GM23338 (cell line): ENCODE results near the gene MPP3. TPM values are rescaled to one million over a fixed set of nuclear protein-coding genes. Genes with fewer than 3 reads are reported as not detected.
A peak's percentile ranks its signal among the peaks of the same experiment; 100 is the strongest.

Experiments
- ATAC-seq: fragments of 200-7000 bp; cut with Tn5 transposase; 3 replicates; pipeline ENCODE4 v1.9.1; 2020
- DNase-seq: peaks from one replicate; pipeline ENCODE4 v3.0.0-alpha.2; 2015; ENCODE audit warnings: low spot score
- H2AFZ ChIP-seq: fragments of 200-600 bp; sonication (generic); 2 replicates; pipeline ENCODE4 v1.8.0; 2016; ENCODE audit warnings: antibody characterized with exemption, mild to moderate bottlenecking, moderate library complexity
- H3F3A ChIP-seq: fragments of 200-600 bp; sonication (generic); replicated peaks from 2 replicates; pipeline ENCODE4 v1.8.0; 2017; ENCODE audit warnings: antibody characterized with exemption, mixed run types, low read depth
- H3K27ac ChIP-seq: fragments of 200-600 bp; sonication (generic); 2 replicates; pipeline ENCODE4 v1.6.1; 2016; ENCODE audit warnings: low read depth
- H3K27me3 ChIP-seq: fragments of 200-600 bp; sonication (generic); 2 replicates; pipeline ENCODE4 v1.8.0; 2016; ENCODE audit warnings: mild to moderate bottlenecking, mixed run types, moderate library complexity; ENCODE audit not compliant: insufficient read depth
- H3K36me3 ChIP-seq: fragments of 200-600 bp; sonication (generic); 2 replicates; pipeline ENCODE4 v1.8.0; 2016; ENCODE audit warnings: mild to moderate bottlenecking; ENCODE audit not compliant: insufficient read depth
- H3K4me1 ChIP-seq: fragments of 200-600 bp; sonication (generic); 2 replicates; pipeline ENCODE4 v1.8.0; 2016; ENCODE audit warnings: mild to moderate bottlenecking, moderate library complexity; ENCODE audit not compliant: insufficient read depth
- H3K4me2 ChIP-seq: fragments of 200-600 bp; sonication (generic); 2 replicates; pipeline ENCODE4 v1.7.1; 2017; ENCODE audit warnings: mixed run types
- H3K4me3 ChIP-seq: fragments of 200-600 bp; sonication (generic); 2 replicates; pipeline ENCODE4 v1.6.1; 2016; ENCODE audit warnings: mixed run types
- H3K79me2 ChIP-seq: fragments of 200-600 bp; sonication (generic); replicated peaks from 2 replicates; pipeline ENCODE4 v1.8.0; 2017; ENCODE audit warnings: mild to moderate bottlenecking; ENCODE audit not compliant: insufficient read depth
- H3K9me2 ChIP-seq: fragments of 200-600 bp; sonication (generic); 2 replicates; pipeline ENCODE4 v1.8.0; 2017; ENCODE audit not compliant: insufficient read depth
- H4K20me1 ChIP-seq: fragments of 200-600 bp; sonication (generic); replicated peaks from 2 replicates; pipeline ENCODE4 v1.8.0; 2017; ENCODE audit warnings: mild to moderate bottlenecking; ENCODE audit not compliant: insufficient read depth
- H3K27ac Mint-ChIP-seq: 2 replicates; pipeline ENCODE4 v1.8.0; 2020; ENCODE audit warnings: inconsistent platforms, mild to moderate bottlenecking, moderate library complexity, mixed read lengths
- H3K27me3 Mint-ChIP-seq: 3 replicates; pipeline ENCODE4 v1.8.0; 2022; ENCODE audit warnings: low read depth, mild to moderate bottlenecking, moderate library complexity, mixed read lengths, inconsistent platforms; ENCODE audit not compliant: insufficient read depth, poor library complexity
- H3K36me3 Mint-ChIP-seq: 3 replicates; pipeline ENCODE4 v1.8.0; 2021; ENCODE audit warnings: low read depth, mild to moderate bottlenecking, inconsistent platforms, moderate library complexity, mixed read lengths
- H3K4me1 Mint-ChIP-seq: 3 replicates; pipeline ENCODE4 v1.8.0; 2020; ENCODE audit warnings: mild to moderate bottlenecking, inconsistent platforms, mixed read lengths
- H3K4me3 Mint-ChIP-seq: 3 replicates; pipeline ENCODE4 v1.8.0; 2021; ENCODE audit warnings: moderate library complexity, mild to moderate bottlenecking, inconsistent platforms, mixed read lengths
- H3K9me3 Mint-ChIP-seq: 3 replicates; pipeline ENCODE4 v1.8.0; 2020; ENCODE audit warnings: moderate library complexity, mild to moderate bottlenecking, inconsistent platforms, mixed read lengths
- EZH2 ChIP-seq: fragments of 200-600 bp; sonication (generic); IDR thresholded peaks from one replicate; pipeline ENCODE4 v1.8.0; 2017; ENCODE audit warnings: antibody characterized with exemption, mild to moderate bottlenecking, low read depth; ENCODE audit not compliant: unreplicated experiment
- NANOG ChIP-seq: IDR thresholded peaks from 2 replicates; pipeline ENCODE4 v1.6.1; 2016; ENCODE audit warnings: antibody characterized with exemption, borderline replicate concordance
- STAT1 ChIP-seq: IDR thresholded peaks from one replicate; pipeline ENCODE4 v1.6.1; 2016; ENCODE audit warnings: antibody characterized with exemption; ENCODE audit not compliant: unreplicated experiment
- polyA plus RNA-seq: library from polyadenylated mRNA; unstranded; fragments of >200 nt; fragmentation: Nextera tagmentation; extraction: Ambion mirVana; gene quantifications from 2 replicates; pipeline ENCODE4 v1.2.1, GENCODE V29; 2016
- total RNA-seq: library from RNA; depleted of rRNA; stranded (reverse); fragments of >200 nt; shearing (Covaris generic); gene quantifications from 2 replicates; pipeline ENCODE4 v1.2.3, GENCODE V29; 2014
- TF ChIP-seq, protein P1 (sequence below), 2 experiments: fragments of 200-600 bp in 1 of 2; sonication (generic) in 1 of 2; conservative IDR thresholded peaks; 2 replicates each; pipeline versions ENCODE4 v1.5.1 to v1.6.1; 2016 to 2017; ENCODE audit warnings: antibody characterized with exemption in 2 of 2, low read depth in 2 of 2, mild to moderate bottlenecking in 2 of 2, moderate library complexity in 1 of 2

Gene MPP3
- total and polyA plus RNA-seq, 2 experiments from 2014 or later: 6.6 to 7.4 TPM

GRCh38 chr17:43780135-43780534 lies 52.8 kb downstream of the MPP3 start, which contains the start of gene CFAP97D1:
Gene CFAP97D1, plus strand, starts transcription at chr17:43780435. Its CDS starts 28 bp downstream, at chr17:43780463.
- Mint-ChIP-seq H3K27me3 (peaks cover 15% of the 10 kb centered on the region), H3K4me3 (peak within 1 kb of the TSS; percentile 78), H3K27ac (no peak within 1 kb of the TSS), H3K9me3 (no peaks in the 10 kb centered on the region), H3K4me1 (peaks cover 7% of the 10 kb centered on the region; the same call in 2 of the 3 replicates), H3K36me3 (no peaks in the 10 kb centered on the region)
- no peak for ATAC-seq
- no peaks in the 10 kb centered on the region for H3K36me3 ChIP-seq
- H3K4me3 ChIP-seq: peak within 1 kb of the TSS; percentile 92
- H3K27ac ChIP-seq: no peak within 1 kb of the TSS
- DNase-seq: no peak
- H4K20me1 ChIP-seq: peaks cover 9% of the 10 kb centered on the region; the same call in 1 of the 2 replicates
- peak within 1 kb of the TSS; percentile 74 for H2AFZ ChIP-seq
- no peaks in the 10 kb centered on the region for H3K9me2 ChIP-seq
- TF ChIP-seq EZH2: no peak
- no peak for TF ChIP-seq STAT1
- peaks cover 11% of the 10 kb centered on the region for H3K4me1 ChIP-seq
- H3K79me2 ChIP-seq: peaks cover 9% of the 10 kb centered on the region
- peaks cover 21% of the 10 kb centered on the region for H3K27me3 ChIP-seq
- H3F3A ChIP-seq: no peaks in the 10 kb centered on the region
- H3K4me2 ChIP-seq: peak within 1 kb of the TSS; percentile 79

- H3F3A ChIP-seq: no peaks in the 10 kb centered on the region
- peak; percentile 69 for DNase-seq
- peak overlapping the region; percentile 92 for H3K4me3 ChIP-seq
- Mint-ChIP-seq H3K36me3 (no peaks in the 10 kb centered on the region), H3K4me1 (peaks cover 7% of the 10 kb centered on the region; the same call in 2 of the 3 replicates), H3K9me3 (no peaks in the 10 kb centered on the region), H3K27me3 (peaks cover 11% of the 10 kb centered on the region), H3K27ac (no peak overlapping the region), H3K4me3 (peak overlapping the region; percentile 78)
- TF ChIP-seq, protein P1, sequence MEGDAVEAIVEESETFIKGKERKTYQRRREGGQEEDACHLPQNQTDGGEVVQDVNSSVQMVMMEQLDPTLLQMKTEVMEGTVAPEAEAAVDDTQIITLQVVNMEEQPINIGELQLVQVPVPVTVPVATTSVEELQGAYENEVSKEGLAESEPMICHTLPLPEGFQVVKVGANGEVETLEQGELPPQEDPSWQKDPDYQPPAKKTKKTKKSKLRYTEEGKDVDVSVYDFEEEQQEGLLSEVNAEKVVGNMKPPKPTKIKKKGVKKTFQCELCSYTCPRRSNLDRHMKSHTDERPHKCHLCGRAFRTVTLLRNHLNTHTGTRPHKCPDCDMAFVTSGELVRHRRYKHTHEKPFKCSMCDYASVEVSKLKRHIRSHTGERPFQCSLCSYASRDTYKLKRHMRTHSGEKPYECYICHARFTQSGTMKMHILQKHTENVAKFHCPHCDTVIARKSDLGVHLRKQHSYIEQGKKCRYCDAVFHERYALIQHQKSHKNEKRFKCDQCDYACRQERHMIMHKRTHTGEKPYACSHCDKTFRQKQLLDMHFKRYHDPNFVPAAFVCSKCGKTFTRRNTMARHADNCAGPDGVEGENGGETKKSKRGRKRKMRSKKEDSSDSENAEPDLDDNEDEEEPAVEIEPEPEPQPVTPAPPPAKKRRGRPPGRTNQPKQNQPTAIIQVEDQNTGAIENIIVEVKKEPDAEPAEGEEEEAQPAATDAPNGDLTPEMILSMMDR (conservative IDR thresholded peaks at IDR 0.05; ENCODE audit: low read depth in 2 of 2): peak; percentile 15 to 32; a peak in 2 of 4 replicates
- TF ChIP-seq NANOG: no peak
- H3K4me2 ChIP-seq: peak overlapping the region; percentile 79
- H2AFZ ChIP-seq: peak overlapping the region; percentile 74
- peaks cover 21% of the 10 kb centered on the region for H3K27me3 ChIP-seq
- ATAC-seq: peak; percentile 31
- no peaks in the 10 kb centered on the region for H3K36me3 ChIP-seq
- H3K4me1 ChIP-seq: peaks cover 11% of the 10 kb centered on the region
- no peaks in the 10 kb centered on the region for H3K9me2 ChIP-seq
- H3K27ac ChIP-seq: no peak overlapping the region
- H4K20me1 ChIP-seq: peaks cover 9% of the 10 kb centered on the region; the same call in 1 of the 2 replicates
- peaks cover 9% of the 10 kb centered on the region for H3K79me2 ChIP-seq
Measured at GRCh38 chr17:43779145-43780125, 53.5 kb downstream of the MPP3 start.
